H1 (cell line): ENCODE measurements around the gene NME7. TPM values are rescaled to one million over a fixed set of nuclear protein-coding genes. Genes with fewer than 3 reads are reported as not detected.

Source experiments
- CTCF ChIA-PET: fragments of 300-600 bp; sonication (Branson Sonifier 250); formaldehyde crosslinking; loops from one replicate; lab custom pipeline; 2021; ENCODE audit not compliant: partially characterized antibody; lab: Charles Lee
- POLR2A ChIA-PET: fragments of 300-600 bp; sonication (Branson Sonifier 250); formaldehyde crosslinking; loops from one replicate; lab custom pipeline; 2021; ENCODE audit warnings: inconsistent platforms; ENCODE audit not compliant: partially characterized antibody; lab: Charles Lee
- DNase-seq, 2 experiments: peaks; one replicate each; pipeline versions ENCODE4 v3.0.0 to v3.0.0-alpha.2; 2010 to 2022; ENCODE audit warnings: low spot score in 2 of 2, low read depth in 1 of 2, mixed read lengths in 1 of 2
- FAIRE-seq: peaks from 2 replicates; lab custom pipeline; 2011; peaks lifted over from hg19 to GRCh38; lab: Jason Lieb, UNC
- H2AFZ ChIP-seq: 2 replicates; pipeline ENCODE4 v1.8.1; 2012; ENCODE audit warnings: low read length, inconsistent platforms
- H2AK5ac ChIP-seq: 2 replicates; pipeline ENCODE4 v1.6.1; 2013; ENCODE audit warnings: low read depth, low read length
- H2BK120ac ChIP-seq: replicated peaks from 2 replicates; pipeline ENCODE3; 2013; ENCODE audit warnings: low read depth, low read length, inconsistent platforms
- H2BK12ac ChIP-seq: 2 replicates; pipeline ENCODE4 v1.6.1; 2013; ENCODE audit warnings: low read depth, low read length
- H2BK15ac ChIP-seq: 2 replicates; pipeline ENCODE4 v1.6.1; 2013; ENCODE audit warnings: low read length
- H2BK20ac ChIP-seq: 2 replicates; pipeline ENCODE4 v1.6.1; 2013; ENCODE audit warnings: low read length
- H2BK5ac ChIP-seq: 2 replicates; pipeline ENCODE4 v1.6.1; 2013; ENCODE audit warnings: low read depth, low read length
- H3K14ac ChIP-seq: 2 replicates; pipeline ENCODE4 v1.6.1; 2013; ENCODE audit warnings: inconsistent platforms; ENCODE audit not compliant: insufficient read length
- H3K18ac ChIP-seq: 2 replicates; pipeline ENCODE4 v1.6.1; 2013; ENCODE audit warnings: low read length; ENCODE audit errors: extremely low read depth
- H3K23ac ChIP-seq: 2 replicates; pipeline ENCODE4 v1.6.1; 2013; ENCODE audit warnings: inconsistent platforms; ENCODE audit not compliant: insufficient read length
- H3K23me2 ChIP-seq: 2 replicates; pipeline ENCODE4 v1.6.1; 2013; ENCODE audit warnings: low read depth, low read length
- H3K27ac ChIP-seq: 2 replicates; pipeline ENCODE4 v1.6.1; 2011; ENCODE audit warnings: low read depth, low read length, inconsistent platforms
- H3K27me3 ChIP-seq, 4 experiments: replicated peaks in 1 of 4; 1 replicate in 1 of 4; 2 replicates in 3 of 4; pipeline versions ENCODE4 v1.6.1 to v1.8.1; 2011 to 2013; ENCODE audit warnings: low read length in 3 of 4, mild to moderate bottlenecking in 3 of 4, inconsistent platforms in 2 of 4, mixed read lengths in 2 of 4, moderate library complexity in 1 of 4; ENCODE audit not compliant: control insufficient read depth in 3 of 4, insufficient read depth in 3 of 4; ENCODE audit errors: extremely low read depth in 1 of 4
- H3K36me3 ChIP-seq, 4 experiments: 2 replicates each; pipeline versions ENCODE4 v1.6.1 to v1.8.1; 2011 to 2013; ENCODE audit warnings: mild to moderate bottlenecking in 4 of 4, low read length in 3 of 4, moderate library complexity in 2 of 4, control low read depth in 1 of 4, inconsistent platforms in 1 of 4; ENCODE audit not compliant: insufficient read depth in 4 of 4, control insufficient read depth in 2 of 4
- H3K4ac ChIP-seq: replicated peaks from 2 replicates; pipeline ENCODE3; 2013; ENCODE audit warnings: low read length, low read depth, mixed read lengths, inconsistent platforms; ENCODE audit not compliant: insufficient read length
- H3K4me1 ChIP-seq, 4 experiments: replicated peaks in 1 of 4; 1 replicate in 1 of 4; 2 replicates in 3 of 4; pipeline versions ENCODE4 v1.6.1 to v1.8.1; 2011 to 2013; ENCODE audit warnings: low read length in 3 of 4, inconsistent platforms in 2 of 4, mixed read lengths in 1 of 4; ENCODE audit not compliant: insufficient read depth in 4 of 4, control insufficient read depth in 3 of 4
- H3K4me2 ChIP-seq, 2 experiments: 2 replicates each; pipeline versions ENCODE4 v1.6.1 to v1.8.1; 2011 to 2013; ENCODE audit warnings: low read depth in 2 of 2, low read length in 2 of 2, control low read depth in 1 of 2, inconsistent platforms in 1 of 2, mild to moderate bottlenecking in 1 of 2; ENCODE audit not compliant: insufficient read depth in 1 of 2
- H3K4me3 ChIP-seq, 4 experiments: fragments of 200-600, 300-600 bp in 1 of 4; sonication (generic), shearing (Covaris generic), sonication (Bioruptor Twin) in 1 of 4; 2 replicates each; pipeline versions ENCODE4 v1.5.1 to v1.8.1; 2011 to 2016; ENCODE audit warnings: low read length in 4 of 4, low read depth in 3 of 4, control low read depth in 2 of 4, inconsistent platforms in 2 of 4, mild to moderate bottlenecking in 2 of 4, mixed read lengths in 1 of 4, moderate library complexity in 1 of 4; ENCODE audit not compliant: insufficient read depth in 2 of 4; ENCODE audit errors: extremely low read depth in 1 of 4
- H3K56ac ChIP-seq: replicated peaks from 2 replicates; pipeline ENCODE3; 2013; ENCODE audit warnings: low read depth, mild to moderate bottlenecking, mixed read lengths, low read length, inconsistent platforms; ENCODE audit not compliant: insufficient read length
- H3K79me1 ChIP-seq: 2 replicates; pipeline ENCODE4 v1.6.1; 2013; ENCODE audit warnings: low read depth, low read length, control low read depth
- H3K79me2 ChIP-seq, 2 experiments: 2 replicates each; pipeline versions ENCODE4 v1.6.1 to v1.8.1; 2012 to 2013; ENCODE audit warnings: low read length in 2 of 2, mild to moderate bottlenecking in 2 of 2, inconsistent platforms in 1 of 2; ENCODE audit not compliant: insufficient read depth in 2 of 2, control insufficient read depth in 1 of 2
- H3K9ac ChIP-seq, 4 experiments: replicated peaks in 1 of 4; 1 replicate in 1 of 4; 2 replicates in 3 of 4; pipeline versions ENCODE4 v1.6.1 to v1.8.1; 2011 to 2013; ENCODE audit warnings: low read depth in 3 of 4, low read length in 3 of 4, control low read depth in 2 of 4, mild to moderate bottlenecking in 2 of 4, moderate library complexity in 2 of 4, inconsistent platforms in 1 of 4; ENCODE audit errors: extremely low read depth in 1 of 4
- H3K9me3 ChIP-seq, 2 experiments: 2 replicates each; pipeline versions ENCODE4 v1.6.1 to v1.8.1; 2012 to 2013; ENCODE audit warnings: mild to moderate bottlenecking in 2 of 2, moderate library complexity in 2 of 2, control low read depth in 1 of 2, inconsistent platforms in 1 of 2, low read depth in 1 of 2, low read length in 1 of 2, mixed read lengths in 1 of 2; ENCODE audit not compliant: insufficient read depth in 2 of 2
- H4K20me1 ChIP-seq, 2 experiments: replicated peaks in 1 of 2; 2 replicates each; pipeline versions ENCODE3 to v1.8.1; 2011 to 2013; ENCODE audit warnings: inconsistent platforms in 2 of 2, low read length in 2 of 2, mild to moderate bottlenecking in 1 of 2; ENCODE audit not compliant: insufficient read depth in 2 of 2, control insufficient read depth in 1 of 2
- H4K5ac ChIP-seq: 2 replicates; pipeline ENCODE4 v1.6.1; 2013; ENCODE audit warnings: low read length, low read depth, mixed read lengths, inconsistent platforms; ENCODE audit not compliant: insufficient read length
- H4K8ac ChIP-seq: 2 replicates; pipeline ENCODE4 v1.8.0; 2013; ENCODE audit warnings: mild to moderate bottlenecking, moderate library complexity, low read length, inconsistent platforms; ENCODE audit not compliant: insufficient read depth; ENCODE audit errors: extremely low read depth
- H4K91ac ChIP-seq: replicated peaks from 2 replicates; pipeline ENCODE3; 2013; ENCODE audit warnings: low read length, mixed read lengths, inconsistent platforms; ENCODE audit not compliant: insufficient read length
- E2F6 ChIP-seq: IDR thresholded peaks from 2 replicates; pipeline ENCODE4 v1.6.1; 2012; ENCODE audit warnings: inconsistent platforms
- POLR2A ChIP-seq, 2 experiments: IDR thresholded peaks; 1 replicate in 1 of 2; 2 replicates in 1 of 2; pipeline ENCODE4 v1.6.1; 2011; ENCODE audit warnings: low read depth in 2 of 2, low read length in 2 of 2, mild to moderate bottlenecking in 2 of 2; ENCODE audit errors: control extremely low read depth in 1 of 2
- TBP ChIP-seq: IDR thresholded peaks from 2 replicates; pipeline ENCODE4 v1.6.1; 2011; ENCODE audit warnings: low read depth, low read length, improper control_type of control experiment
- TCF12 ChIP-seq: IDR thresholded peaks from 2 replicates; pipeline ENCODE4 v1.6.1; 2011; ENCODE audit warnings: low read depth, mild to moderate bottlenecking, low read length
- USF2 ChIP-seq: IDR thresholded peaks from 2 replicates; pipeline ENCODE4 v1.6.1; 2011; ENCODE audit warnings: low read length, improper control_type of control experiment
- WGBS, 2 experiments: shearing (Covaris generic) in 1 of 2; methylation state at CpG; one replicate each; pipeline versions ENCODE4 v1.1.6 to v1.1.7; 2013 to 2015; ENCODE audit warnings: low lambda C conversion rate in 2 of 2, mixed read lengths in 2 of 2, inconsistent platforms in 1 of 2, low coverage in 1 of 2, missing lambda C conversion rate in 1 of 2; ENCODE audit not compliant: insufficient replicate concordance in 2 of 2, insufficient coverage in 1 of 2, insufficient read length in 1 of 2; ENCODE audit errors: extremely low coverage in 1 of 2, missing lambda C conversion rate in 1 of 2; 5-methylcytosine and 5-hydroxymethylcytosine counted together
- polyA plus RNA-seq, 7 experiments: library from polyadenylated mRNA; depleted of rRNA in 3 of 7; stranded (reverse) in 5 of 7; unstranded in 2 of 7; fragments of >200 nt in 5 of 7; fragments of 200-250 nt in 2 of 7; gene quantifications; 1 replicate in 5 of 7; 2 replicates in 1 of 7; 4 replicates in 1 of 7; pipeline versions ENCODE4 v1.2.1 to v1.2.3, GENCODE V29; 2011 to 2013; ENCODE audit warnings: missing spikeins in 2 of 7, mixed read lengths in 2 of 7
- total RNA-seq: library from RNA; stranded (reverse); fragmentation: NEBNext Ultra II Directional; extraction: Animal tissue kit (Norgen Biotek cat#: 25700); gene quantifications from 2 replicates; pipeline ENCODE4 v1.2.1, GENCODE V29; 2021

Gene NME7
- total and polyA plus RNA-seq, 2 of the 8 experiments (the other 6 are each of a cell fraction or from before 2014, with no cell fraction given), result 11.6 to 28.5 TPM

GRCh38 chr1:169130683-169131082 is 236.9 kb downstream of the NME7 start:
- Histone ChIP-seq H3K27me3 (no peaks in the 10 kb centered on the region), H3K18ac (no peak overlapping the region), H3K4me1 (no peaks in the 10 kb centered on the region; a peak in 1 of 7 replicates), H3K4me3 (no peak overlapping the region), H3K14ac (no peak overlapping the region), H2BK120ac (no peak overlapping the region), H3K23me2 (no peaks in the 10 kb centered on the region), H3K4me2 (no peak overlapping the region), H3K9me3 (no peaks in the 10 kb centered on the region), H3K9ac (no peak overlapping the region), H3K36me3 (peaks cover 4 to 41% (median 24%) of the 10 kb centered on the region in 4 experiments; a peak in 7 of 8 replicates), H4K5ac (no peak overlapping the region), H3K23ac (no peak overlapping the region), H2BK5ac (no peak overlapping the region), H2BK15ac (no peak overlapping the region), H2AFZ (no peak overlapping the region), H3K79me1 (no peaks in the 10 kb centered on the region), H4K91ac (no peak overlapping the region), H3K4ac (no peak overlapping the region), H2AK5ac (no peak overlapping the region), H2BK12ac (no peak overlapping the region), H3K79me2 (no peaks in the 10 kb centered on the region), H2BK20ac (no peak overlapping the region), H4K8ac (no peak overlapping the region), H3K56ac (no peak overlapping the region), H4K20me1 (no peaks in the 10 kb centered on the region), H3K27ac (no peak overlapping the region)
- ChIA-PET POLR2A (no interaction called here), CTCF (interaction anchor here (1.1 kb wide), 1 partner anchor 216 kb away, joined by 3 read pairs; no protein-coding TSS in a partner anchor)
- no peak for FAIRE-seq
- TF ChIP-seq TCF12 (no peak), E2F6 (no peak), USF2 (no peak), POLR2A (IDR thresholded peaks at IDR 0.05; ENCODE audit: control extremely low read depth in 1 of 2, low read depth in 2 of 2, low read length in 2 of 2) (no peak), TBP (no peak)
- DNase-seq, result no peak
- WGBS, 2 experiments, result 90% methylated on average over 4 of the region's 4 CpGs; no CpG with 5 or more reads in 1 of the 2 experiments
